Dermis blood vessel endothelial cell (primary cell): ENCODE data around the gene MGAT4A. TPM values are rescaled to one million over a fixed set of nuclear protein-coding genes. Genes with fewer than 3 reads are reported as not detected.
A peak's percentile ranks its signal among the peaks of the same experiment; 100 is the strongest.
"Not testable (repeated sequence)": the region's sequence is repeated elsewhere in the genome, so short reads cannot be mapped to it uniquely, and the experiment has no call there.

Source experiments
- DNase-seq: peaks from one replicate; pipeline ENCODE4 v3.0.0; 2010
- total RNA-seq: library from RNA; depleted of rRNA; stranded (reverse); fragments of >200 nt; gene quantifications from 2 replicates; pipeline ENCODE4 v1.2.3, GENCODE V29; 2014

Gene MGAT4A
- total RNA-seq, 1 donor from 2014 or later, result 89.5 TPM

DNA sequence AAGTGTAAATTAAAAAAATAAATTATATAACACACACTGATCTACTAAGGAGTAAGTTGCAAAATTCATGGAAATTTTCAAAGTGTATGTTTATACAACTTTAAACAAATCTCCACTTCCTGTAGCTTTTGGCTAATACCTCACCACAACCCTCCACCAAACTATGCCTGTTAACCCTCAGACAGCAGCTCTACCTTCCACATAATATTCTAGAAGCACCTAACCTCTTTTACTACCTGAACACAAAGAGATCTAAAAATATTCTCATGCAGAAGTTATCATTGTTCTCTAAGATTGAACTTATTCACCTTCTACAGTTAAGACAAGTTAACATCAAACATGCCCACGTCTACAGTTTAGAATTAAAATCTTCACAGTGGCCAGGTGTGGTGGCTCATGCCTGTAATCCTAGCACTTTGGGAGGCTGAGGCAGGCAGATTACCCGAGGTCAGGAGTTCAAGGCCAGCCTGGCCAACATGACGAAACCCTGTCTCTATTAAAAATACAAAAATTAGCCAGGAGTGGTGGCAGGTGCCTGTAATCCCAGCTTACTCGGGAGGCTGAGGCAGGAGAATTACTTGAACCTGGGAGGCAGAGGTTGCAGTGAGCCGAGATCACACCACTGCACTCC, 2.7 kb downstream of the MGAT4A start:
- DNase-seq, result not testable (repeated sequence)

DNA sequence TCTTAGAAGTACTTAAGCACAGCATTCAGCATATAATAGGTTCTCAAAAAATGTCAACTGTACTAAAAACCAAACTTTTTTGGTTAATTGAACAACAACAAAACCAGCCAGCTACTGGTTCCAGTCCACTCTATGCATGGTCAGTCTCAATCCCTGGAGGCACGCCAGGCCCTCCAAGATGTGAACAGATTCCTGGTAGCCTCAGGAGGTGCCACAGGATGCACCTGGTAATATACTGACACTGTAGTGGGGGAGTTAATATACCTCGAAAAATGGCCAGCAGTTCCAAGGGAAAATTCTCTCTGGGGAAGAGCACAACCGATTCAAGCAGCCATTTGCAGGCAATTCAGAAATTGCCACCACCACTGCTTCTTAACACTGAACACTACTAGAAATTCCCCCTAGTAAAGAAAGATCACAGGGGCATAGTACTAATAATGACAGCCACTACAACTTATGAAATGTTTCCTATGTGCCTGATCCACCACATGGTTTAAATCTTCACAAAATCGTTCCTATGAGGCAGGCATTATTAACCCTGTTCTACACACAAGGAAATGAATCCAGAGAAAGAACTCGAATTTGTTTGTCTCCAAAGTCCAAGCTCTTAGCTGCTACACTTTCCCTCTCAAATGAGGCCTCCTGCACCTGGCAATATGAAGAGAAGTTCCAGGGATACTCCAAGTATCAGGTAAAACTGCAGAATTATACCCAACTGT, 3.4 kb downstream of the MGAT4A start:
- peak; percentile 93 for DNase-seq

DNA sequence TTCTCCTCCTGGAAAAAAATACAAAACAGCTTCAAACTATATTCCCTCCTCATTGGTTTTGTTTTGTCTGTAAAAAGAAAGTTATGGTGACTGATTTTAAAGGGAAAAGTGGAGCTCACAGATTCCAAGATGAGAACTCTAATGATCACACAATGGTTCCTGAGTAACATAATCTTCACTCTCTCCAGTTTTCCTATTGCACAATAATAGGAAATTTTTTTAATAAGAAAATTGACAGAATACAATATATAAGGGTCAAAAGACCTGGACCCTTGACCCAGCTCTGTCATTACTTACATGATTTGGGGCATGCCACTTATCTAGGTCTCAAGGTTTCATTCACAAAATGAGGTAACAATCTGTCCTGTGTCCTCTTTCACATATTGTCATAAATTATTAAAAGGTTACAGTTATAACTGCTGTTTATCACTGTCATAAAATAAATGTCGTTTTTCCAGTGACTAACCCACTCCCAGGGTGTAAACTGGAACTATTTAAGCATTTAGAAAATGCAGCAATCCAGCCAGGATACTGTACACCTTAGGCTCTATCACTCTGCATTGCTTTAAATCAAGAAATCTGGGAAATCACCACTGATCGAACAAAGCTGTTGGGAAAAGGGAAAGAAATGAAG, 4.1 kb downstream of the MGAT4A start:
- no peak for DNase-seq

DNA sequence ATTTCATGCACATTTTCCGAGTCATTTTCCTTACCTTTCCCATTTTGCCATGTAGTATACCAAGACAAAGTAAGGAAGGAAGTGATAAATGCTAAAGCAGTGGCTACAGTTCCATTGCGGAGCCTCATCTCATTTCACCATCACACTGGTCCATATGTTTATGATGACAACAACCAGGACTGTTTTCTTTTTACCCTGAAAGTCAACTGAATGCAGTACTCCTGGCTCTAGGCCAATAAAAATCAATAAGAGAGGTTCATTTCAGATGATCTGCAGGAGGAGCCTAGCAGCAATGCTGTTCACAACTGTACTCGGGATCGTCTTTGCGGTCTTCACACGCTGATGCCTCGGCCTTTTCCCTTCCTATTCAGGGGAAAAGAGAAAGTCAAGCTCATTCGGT, 4.7 kb downstream of the MGAT4A start:
- DNase-seq, result peak; percentile 64

DNA sequence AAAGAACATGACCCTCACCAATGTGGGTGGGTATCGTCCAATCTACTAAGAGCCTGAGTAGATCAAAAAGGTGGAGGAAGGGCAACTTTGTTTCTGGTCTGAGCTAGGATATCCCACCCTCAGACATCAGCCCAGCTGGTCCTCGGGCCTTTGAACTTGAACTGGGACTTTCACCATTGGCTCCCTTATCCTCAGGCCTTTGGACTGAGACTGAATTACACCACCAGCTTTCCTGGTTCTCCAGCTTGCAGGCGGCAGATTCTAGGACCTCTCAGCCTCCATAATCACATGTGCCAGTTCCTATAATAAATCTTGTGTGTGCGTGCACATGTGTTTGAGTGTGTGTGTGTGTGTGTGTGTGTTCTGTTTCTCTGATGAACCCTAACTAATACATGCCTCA, 10.6 kb downstream of the MGAT4A start:
- DNase-seq, result no peak

DNA sequence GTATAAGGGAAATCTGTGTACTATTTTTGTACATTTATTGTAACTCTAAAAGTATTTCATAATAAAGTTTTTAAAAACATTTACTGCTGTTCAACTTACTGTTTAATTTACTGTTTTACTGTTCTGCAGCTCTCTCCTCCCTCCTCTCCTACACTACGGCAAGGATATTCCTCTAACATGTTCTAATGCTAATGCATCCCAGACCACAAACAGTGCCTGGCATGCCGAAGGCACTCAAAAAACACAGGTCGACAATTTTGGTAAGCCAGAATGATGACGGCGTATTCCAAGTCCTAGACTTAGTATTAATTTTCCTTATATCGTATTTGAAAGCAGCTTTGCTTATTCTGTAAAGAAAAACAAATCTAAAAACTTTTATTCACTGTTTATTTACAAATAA, 13.3 kb downstream of the MGAT4A start:
- no peak for DNase-seq

DNA sequence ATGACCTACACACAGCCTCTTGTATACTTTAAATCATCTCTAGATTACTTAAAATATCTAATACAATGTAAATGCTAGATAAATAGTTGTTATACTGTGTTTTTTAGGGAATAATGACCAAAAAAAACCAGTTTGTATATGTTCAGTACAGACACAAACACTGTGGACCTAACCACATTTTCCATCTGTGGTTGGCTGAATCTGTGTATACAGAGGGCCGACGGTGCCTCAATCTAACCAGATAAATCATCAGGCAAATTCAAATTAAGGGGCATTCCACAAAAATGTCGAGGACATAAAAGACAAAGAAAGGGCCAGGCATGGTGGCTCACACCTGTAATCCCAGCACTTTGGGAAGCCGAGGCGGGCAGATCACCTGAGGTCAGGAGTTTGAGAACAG, 14.1 kb downstream of the MGAT4A start:
- no peak for DNase-seq

DNA sequence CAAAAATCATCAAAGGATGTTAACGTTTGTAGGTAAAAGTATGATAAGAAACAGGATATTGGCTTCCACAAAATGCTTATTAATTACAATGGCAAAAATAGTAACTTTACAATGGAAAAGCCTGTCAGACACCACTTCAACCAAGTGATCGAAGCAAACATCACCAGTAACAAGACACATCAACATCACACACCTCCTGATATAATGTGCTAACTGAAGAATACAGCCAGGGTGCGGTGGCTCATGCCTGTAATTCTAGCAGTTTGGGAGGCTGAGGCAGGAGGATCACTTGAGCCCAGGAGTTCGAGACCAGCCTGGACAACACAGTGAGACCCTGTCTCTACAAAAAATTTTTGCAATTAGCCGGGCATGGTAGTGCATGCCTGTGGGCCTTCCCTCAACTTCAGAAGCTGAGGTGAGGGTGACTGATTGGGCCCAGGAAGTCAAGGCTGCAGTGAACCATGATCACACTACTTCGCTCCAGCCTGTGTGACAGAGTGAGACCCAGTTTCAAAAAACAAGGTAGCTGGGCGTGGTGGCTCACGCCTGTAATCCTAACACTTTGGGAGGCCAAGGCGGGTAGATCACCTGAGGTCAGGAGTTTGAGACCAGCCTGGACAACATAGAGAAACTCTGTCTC, 15.0 kb downstream of the MGAT4A start:
- no peak for DNase-seq

DNA sequence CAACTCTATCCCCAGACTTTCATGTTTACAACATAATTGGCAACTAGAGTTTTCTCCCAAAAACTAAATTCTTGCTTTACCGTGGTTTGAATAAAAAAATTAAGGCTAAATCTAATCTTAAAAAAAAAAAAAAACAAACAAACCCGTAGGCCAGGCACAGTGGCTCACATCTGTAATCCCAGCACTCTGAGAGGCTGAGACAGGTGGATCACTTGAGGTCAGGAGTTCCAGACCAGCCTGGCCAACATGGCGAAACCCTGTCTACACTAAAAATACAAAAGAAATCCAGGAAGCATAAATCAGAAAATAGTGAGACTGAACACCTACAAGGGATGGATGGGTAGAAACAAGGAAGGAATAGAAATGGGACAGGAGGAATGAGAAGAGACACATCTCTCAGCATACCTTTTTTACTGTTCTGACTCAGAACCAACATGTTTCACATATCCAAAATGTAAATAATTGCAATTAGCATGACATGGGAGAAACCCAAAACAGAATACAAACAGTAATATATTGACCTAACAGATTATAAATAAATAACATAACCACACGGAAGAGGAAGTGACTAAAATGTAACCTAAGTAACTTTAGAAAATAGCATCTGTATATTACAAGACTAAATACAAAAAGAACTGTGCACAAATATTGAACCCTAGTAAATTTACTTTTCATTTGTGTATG, 17.5 kb downstream of the MGAT4A start:
- no peak for DNase-seq

DNA sequence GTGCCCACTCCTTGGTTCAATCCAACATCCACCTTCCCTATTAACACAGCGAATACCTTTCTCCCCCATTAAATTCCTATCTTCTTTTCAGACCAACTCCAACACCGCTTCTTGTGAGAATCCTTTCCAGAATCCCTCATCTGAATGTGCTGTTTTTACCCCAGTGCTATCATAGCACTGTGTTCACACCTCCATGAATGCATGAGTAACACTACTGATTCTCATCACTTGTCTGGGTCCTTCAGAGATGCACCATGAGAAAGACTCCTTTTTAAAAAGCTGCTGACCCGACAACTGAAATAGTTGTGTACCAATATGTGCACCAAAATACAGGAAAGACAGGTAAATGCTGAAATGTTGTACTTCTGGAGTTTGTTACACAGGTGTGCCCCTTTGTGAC, 18.8 kb downstream of the MGAT4A start:
- DNase-seq, result no peak

DNA sequence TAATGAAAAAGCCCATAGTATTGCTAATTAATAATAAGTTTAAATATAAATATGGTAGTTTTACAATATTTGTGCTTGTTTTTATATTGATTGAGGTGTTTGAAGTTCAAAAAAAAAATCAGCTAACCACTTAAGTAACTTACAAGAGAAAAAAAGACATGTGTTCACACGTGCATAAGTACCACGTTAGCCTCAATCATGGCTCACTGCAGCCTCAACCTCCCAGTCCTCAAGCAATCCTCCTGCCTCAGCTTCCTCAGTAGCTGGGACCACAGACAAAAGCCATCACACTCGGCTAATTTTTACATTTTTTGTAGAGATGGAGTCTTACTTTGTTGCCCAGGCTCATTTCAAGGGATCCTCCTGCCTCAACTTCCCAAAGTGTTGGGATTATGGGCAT, 19.4 kb downstream of the MGAT4A start:
- DNase-seq, result no peak

DNA sequence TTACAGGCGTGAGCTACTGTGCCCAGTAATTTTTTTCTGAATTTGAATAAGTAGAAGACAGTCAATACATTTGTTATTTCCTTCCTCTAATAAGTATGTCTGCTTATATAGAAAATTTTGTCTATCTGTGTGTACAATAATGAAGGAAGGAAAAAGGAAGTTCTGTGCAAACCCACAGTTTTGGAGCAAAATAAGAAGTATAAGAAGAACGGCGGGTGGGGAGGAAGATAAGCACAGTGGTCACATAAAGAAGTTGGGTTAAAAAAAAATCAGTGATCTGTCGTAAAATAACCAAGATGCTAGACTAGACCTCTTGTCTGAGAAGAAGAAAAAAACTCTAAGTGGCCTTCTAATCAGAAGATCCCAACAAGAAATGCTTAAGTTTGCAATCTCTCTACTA, 20.2 kb downstream of the MGAT4A start:
- peak; percentile 31 for DNase-seq

DNA sequence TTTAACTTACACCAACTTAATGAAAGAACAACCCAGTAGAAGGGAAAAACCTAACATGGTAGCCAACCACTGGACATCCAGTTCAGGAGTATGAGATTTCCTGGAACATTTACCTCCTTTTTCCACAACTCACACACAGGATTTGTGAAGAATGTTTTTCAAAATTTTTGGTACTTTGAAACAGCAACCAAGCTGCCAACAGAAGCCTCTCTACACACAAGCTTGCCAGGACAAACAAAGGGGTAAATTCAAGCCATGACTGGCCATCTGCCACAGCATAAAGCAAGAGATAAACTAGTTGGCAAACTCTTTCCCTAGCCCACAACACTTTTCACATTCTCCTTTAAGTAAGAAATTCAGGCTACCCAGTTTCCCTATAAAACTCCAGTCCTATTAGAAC, 21.4 kb downstream of the MGAT4A start:
- DNase-seq, result peak; percentile 49

DNA sequence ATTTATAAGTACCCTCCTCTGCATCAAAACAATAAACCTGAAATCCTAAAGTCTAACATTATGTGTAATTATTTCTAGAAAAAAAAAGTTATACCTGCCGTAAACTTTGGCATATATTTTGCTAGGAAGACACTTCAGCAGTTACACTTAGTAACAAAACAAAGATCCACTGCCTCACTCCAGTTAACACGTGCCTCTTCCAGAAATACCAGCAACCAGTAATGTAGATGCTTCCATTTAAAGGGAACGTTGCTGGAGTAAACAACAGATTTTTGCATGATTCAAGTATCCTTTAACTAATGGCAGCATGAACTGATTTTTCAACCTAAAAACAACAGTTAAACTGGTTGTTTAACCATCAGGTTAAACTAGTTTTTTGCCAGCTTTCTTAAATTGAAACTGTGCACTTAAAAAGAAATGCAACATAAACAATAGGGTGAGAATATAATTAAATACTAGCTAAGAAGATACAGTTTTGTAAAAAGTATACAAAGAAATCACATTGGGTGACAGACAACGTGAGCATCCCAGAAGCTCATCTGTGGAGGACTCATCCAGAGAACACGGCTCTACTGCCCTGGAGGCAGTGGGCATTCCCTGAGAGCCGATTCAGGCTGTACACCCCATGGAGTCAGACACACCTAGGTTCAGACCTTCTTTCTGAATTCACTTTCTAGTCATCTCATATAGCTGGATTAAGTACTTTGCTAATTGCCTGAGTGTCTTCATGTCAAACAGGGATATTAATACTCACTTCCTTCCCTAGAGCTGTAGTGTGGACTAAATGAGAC, 22.3 kb downstream of the MGAT4A start:
- DNase-seq, result no peak

DNA sequence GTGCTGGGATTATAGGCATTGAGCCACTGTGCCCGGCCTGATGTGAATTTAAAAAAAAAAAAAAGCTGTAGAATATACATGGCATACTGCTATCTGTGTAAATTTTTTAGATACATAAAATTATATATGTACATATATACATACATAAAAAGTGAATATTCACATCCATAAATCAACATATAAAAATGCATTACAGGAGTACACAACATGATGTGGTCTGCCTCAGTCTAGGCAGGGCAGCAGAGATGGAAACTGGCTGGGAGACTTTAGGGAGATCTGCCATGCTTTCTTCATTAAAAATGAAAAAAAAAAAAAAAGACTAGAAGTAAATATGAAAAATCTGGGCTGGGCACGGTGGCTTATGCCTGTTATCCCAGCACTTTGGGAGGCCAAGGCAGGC, 24.3 kb downstream of the MGAT4A start:
- no peak for DNase-seq

DNA sequence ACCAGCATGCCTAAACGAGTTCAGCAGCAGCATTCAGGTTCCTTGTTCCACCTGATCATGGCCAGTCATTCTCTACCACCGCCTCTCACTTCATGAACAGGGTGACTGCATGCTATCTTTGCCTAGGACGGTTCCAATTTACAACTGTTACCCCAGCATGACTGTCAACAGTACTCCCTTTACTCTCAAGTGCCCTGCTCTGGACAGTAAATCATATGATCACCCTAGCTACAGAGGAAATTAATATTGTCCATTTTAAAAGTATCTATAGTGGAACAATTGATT, 25.7 kb downstream of the MGAT4A start:
- DNase-seq, result no peak

DNA sequence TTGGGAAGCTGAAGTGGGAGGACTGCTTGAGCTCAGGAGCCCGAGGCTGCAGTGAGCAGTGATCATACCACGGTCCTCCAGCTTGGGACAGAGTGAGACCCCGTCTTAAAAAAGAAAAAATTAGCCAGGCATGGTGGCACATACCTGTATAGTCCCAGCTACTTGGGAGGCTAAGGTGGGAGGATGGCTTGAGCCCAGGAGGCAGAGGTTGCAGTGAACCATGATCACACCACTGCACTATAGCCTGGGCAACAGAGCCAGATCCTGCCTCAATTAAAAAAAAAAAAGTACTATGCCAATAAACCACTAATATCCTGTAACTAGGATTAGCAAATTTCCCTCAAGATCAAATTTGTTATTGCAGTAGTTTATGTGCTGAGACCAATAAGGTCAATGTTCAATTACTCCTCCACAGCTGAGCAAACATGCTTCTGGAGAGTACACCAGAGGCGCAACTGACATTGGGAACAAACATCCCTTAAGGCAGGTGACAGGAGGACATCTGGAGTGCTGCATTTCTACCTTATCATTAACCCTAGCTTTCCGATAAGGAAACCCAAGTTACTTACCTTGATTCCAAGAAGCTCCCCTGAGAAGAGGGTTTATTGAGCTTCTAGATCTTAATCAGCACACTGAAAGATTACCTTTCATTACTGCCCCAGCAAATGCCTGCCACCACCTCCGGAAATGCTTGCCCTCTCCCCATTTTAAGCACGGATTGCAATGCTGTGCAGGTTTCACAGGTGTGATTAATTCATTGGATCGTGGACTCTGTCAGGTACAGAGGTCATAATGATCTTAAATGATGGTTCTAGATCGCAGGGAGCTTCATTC, 26.2 kb downstream of the MGAT4A start:
- no peak for DNase-seq

DNA sequence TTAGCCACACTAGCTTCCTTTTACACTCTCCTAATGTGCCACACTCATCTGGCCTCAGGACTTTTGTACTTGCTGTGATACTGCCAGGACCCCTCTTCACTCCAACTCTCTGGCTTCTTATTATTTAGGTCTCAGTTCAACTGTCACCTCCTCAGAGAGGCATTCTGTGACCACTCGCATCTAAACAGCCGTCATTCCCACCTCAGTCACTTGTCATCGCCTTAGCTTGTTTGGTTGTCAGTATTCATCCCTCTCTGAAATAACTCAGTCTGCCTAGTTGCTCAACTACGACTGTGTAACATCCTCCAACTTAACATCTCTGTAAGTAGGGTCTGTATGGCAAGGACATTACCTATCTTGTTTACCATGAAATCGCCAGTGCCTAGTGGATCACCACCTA, 27.2 kb downstream of the MGAT4A start:
- no peak for DNase-seq

DNA sequence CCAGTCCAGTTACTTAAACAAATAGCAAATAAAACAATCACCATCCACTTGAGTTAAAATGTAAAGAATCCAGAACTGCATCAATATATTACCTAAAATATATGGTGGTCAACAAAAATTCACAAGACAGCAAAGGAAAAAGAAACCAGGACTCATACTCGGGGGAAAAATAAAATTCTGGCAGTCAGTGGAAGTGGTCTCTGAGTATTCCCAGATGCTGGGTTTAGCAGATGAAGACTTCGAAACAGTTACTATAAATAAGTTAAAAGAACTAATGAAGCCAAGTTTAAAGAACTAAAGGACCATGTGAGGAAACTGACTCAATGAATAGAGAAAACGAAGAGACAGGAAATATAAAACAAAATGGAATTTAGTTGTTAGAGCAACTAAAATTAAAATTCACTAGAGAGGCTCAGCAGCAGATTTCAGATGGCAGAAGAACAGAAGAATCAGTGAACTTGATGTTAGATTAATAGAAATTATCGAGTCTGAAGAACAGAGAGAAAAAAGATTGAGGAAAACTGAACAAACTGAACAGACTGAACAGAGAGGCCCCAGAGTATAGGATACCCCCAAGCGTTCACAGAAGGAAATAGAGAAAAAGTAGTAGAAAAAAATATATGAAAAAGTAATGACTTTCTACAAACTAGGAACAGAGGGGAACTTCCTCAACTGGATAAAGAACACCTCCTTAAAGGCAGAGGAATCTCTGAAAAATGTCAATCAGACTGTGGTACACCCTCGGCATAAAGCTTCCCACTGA, 27.9 kb downstream of the MGAT4A start:
- no peak for DNase-seq

DNA sequence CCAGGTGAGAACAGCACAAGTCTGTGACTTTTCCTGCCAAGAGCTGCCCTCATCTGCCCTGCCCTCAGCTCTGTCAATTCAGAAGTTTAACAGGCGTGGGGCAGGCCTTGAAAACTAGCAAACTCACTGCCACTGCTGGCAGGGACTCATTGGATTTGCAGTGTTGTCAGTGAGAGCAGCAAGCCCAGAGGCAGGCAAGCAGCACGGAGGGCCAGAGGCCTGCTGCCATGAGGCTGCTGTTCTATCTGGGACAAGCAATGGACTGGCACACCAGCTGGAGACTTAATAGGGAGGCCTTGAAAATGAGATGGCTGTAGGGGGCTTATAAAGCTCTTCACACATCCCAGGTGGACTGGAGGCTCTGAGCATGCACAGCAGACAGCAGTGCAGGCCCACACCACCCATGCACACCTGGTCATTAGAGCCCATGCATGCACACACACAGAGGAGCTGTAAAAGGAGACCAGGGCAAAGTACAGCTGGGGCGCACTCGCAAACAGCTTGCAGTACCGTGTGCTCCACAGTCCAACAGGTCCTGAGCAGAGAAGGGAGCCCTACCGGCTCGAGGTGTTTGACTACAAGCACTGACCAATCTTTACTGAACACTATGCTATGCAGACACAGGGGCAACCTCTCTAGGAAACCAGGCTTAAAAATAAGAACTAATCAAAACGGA, 28.7 kb downstream of the MGAT4A start:
- DNase-seq, result no peak
